CD4-positive, alpha-beta T cell treated with Interleukin-1 beta for 1 hour (primary cell): ENCODE measurements around the gene AAR2.

Experiments
- DNase-seq, 2 donors: peaks; one replicate each; pipeline ENCODE4 v3.0.0-alpha.2; 2020 to 2022

The AAR2 gene

DNA sequence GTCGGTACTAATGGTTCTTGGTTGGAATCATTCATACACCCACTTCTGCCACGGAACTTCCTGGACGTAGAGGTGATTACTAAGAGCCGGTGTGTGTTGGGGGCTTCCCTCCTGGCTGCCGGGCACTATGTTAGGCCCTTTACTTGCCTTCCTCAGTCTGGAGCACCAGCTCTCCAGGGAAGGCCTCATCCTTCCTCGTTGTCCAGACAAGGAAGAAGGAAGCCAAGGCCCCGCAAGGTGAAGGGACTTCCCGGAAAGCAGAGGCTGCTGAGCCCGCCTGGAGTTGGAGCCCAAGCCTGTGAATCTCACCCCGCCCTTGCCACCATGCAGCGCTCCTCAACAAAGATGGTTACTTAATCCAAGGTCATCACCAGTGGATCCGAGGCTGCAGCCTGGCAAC lies 26.2 kb downstream of the AAR2 start:
- DNase-seq, result no peak

DNA sequence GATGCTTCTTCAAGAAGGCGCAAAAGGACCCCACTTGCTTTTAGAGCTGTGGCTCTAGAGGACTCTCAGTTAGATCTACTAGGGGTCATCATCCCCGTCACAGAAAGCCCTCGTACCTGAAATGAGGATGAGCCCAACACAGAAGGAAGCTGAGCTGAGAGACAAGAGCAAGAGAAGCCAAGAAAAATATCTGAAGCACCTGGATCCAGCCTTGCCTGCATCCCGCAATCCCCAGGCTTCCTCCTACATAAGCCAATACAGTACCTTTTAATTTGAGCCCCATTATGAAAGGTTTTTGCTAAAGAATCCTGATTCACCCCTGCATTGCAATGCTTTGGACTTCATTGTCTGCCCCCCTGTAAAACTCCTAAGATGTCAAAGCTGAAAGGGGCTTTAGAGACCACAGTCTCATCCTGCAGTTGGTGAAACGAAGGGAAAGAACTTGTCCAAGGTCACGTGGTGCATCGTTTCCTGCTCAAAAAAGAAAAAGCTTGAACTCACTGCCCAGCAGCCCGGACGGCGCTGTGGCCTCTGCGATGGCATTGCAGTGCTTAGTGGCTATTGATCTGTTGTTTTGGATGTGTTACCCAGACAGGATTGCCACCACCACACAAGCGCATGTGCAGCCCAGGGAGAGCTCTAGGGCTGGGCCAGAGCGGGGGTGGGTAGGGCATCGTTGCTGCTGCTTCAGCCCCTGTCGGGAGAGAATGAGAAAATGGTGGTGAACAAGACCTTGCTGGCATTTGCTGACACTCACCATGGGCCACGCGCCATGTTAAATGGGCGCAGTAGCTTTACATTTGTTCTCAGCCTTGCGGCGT lies 28.4 kb downstream of the AAR2 start:
- DNase-seq, result no peak

DNA sequence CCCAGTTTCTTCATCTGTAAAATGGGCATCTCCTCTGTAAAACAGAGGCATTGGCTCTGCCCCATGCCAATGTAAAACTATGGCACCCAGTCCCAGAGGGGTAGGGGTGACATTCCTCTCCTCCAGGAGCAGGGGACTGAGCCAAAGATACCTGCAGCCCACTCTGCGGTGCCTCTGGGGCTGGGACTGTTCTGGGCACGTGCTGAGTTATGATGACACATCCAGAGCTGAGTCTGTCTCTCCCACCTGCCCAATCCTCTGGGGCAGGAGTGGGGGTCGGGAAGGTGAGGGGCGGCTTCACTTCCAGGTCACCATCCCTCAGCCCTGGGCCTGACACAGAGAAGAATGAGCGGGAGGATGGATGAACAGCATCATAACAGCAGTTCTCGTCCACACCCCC lies 29.9 kb downstream of the AAR2 start:
- DNase-seq, result no peak

DNA sequence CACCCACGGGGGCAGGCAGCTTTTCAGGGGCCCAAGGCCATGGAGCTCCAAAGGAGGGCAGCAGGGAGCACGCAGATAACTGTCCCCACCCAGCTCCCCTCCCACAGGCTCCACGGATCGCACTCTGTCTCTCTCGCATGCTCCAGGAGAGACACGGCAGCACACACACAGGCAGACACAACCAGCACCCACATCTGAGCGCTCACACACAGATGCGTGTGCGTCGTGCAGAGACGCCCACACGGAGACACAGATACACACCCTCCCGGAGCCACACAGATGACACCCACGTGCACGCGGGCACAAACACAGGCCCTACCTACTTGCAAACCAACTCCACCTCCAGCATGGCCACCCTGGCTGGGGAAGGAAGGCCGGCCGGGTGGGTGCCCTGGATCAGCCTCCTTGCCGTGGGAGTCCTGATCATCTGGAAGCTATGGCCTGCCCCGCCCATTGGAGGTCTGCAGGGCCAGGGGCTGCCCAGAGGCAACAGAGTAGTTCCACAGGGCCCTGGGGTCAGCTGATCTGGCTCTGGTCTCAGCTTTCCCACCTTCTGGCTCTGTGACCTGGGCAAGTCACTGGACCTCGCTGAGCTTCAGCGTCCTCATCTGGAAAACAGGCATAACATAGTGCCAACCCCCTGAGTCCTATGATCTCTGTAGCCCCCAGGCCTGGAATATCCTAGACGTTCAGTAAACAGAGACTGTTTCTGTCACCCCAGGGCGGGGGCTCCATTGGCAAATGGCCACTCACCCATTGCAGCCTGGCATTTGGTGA lies 31.5 kb downstream of the AAR2 start:
- DNase-seq, result no peak

DNA sequence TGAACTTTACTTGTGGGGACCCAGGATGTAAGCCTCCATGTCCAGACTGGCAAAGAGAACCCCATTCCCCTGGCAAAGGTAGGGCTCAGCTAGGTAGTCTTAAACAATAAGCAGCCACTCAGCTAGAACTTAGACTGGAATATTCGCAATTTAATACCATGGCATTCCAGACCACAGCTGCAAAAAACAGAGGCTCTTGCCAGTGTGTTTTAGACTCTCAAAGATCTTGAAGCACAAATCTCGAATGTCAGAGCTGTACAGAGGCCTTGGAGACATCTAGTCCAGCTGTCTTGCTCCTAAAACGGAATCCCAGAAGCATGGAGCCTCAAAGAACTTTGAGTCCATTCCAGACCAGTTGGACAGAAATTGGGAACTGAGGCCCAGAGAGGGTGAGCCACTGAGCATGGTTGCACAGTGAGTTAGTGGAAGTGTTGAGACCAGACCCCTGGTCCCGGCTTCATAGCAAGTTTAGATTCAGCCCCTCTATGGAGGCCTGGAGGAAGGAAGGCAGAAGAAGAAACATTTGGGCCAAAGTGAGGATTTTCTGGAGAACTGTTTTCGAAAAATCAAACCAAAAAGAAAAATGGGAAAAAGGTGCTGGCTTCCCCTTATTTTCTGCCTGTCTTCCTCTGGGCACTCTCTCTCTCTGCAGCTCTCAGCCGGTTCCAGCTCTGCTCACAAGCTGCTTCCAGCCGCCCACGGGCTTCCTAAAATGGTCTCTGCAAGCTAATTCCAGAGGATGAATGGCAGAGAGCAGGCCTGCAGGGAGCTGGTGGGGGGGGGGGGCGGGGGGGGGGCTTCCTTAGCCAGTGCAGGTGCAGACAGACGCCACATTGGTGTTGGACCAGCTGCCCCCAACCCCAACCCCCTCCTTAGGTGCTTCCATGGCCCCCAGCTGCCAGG lies 32.4 kb downstream of the AAR2 start:
- no peak for DNase-seq

DNA sequence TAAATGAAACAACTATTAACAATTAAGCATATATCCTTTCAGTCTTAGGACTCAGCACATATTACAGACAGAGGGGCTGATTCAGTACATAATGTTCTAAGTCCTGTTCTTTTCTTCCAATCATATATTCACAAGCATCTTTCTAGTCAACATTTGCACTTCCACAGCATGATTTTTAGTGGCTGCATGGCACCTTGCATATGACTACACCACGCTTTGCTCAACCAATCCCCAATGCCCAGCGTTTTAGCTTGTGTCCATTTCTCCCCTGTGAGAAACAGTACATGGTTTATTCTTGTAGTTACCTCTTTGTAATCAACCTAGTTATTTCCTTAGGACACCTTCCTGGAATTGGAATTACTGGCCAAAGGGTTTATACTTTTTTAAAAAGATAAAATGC lies 33.2 kb downstream of the AAR2 start:
- no peak for DNase-seq

DNA sequence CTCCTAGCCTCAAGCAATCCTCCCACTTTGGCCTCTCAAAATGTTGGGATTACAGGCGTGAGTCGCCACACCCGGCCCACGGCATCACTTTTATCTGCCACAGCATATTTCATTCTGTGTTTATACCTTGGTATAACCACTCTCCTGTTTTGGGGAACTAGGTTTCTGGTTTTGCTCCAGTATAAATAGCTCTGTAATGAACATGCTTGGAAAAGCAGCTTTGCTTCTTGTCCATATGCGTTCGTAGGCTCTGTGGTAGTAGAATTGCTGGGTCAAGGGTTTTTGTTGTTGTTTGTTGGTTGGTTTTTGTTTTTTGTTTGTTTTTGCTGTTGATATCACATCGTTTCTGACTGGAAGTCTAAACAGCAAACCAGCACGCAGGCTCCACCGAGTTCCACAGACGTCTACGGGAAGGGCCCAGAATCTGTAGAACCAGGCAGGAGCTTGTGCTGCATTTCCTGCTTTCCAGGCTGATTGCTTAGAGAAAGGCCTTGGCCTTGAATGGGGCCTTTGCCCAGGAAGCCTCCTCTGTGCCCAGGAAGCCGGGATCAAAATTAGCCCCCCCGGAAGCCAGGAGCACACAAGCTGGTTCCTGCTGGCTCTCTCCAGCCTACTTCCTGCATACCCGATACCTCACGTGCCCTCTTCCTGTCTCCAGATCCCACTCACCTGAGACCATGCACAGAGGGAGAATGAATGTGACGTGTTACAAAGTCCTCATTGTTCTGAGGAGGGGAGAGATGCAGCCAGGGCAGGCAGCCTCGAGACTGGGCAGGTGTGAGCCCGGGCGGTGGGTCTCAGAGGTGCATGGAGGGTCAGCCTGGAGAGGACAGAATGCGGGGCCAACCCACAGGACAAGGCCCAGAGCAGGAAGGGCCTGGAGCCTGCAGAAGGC lies 34.7 kb downstream of the AAR2 start:
- no peak for DNase-seq

DNA sequence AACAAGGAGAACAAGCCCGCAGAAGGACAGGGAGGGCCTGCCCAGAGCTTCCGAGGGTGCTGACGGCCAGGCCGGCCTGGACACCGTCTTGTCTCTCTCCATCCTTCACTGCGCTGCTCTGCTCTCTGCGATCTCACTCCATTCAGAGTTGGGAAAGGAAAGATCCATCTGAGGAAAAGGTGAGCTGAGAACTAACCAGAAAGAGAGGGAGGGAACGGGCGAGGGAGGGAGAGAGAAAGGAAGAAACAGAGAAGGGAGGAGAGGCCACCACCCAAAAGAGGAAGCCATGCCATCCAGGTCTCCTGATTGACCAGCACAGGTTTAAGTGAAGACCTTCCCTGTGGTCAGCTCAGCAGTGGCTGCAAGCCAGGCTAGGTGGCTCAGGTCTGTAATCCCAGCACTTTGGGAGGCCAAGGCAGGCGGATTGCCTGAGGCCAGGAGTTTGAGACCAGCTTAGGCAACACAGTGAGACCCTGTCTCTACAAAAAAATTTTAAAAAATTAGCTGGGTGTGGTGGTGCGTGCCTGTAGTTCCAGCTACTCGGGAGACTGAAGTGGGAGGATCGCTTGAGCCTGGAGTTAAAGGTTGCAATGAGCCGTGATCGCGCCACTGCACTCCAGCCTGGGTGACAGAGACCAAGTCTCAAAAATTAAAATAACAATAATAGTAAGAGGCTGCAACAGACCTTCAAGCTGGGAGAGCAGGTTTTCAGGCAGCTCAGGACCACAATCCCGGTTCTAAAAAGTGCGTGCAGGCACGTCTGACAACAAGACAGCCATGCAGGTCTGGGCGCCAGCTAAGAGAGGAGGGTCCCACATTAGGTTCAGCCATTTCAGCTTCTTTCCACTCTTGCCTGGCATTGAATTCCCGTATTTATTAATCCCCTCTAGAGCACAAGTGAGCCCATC lies 35.6 kb downstream of the AAR2 start:
- no peak for DNase-seq

DNA sequence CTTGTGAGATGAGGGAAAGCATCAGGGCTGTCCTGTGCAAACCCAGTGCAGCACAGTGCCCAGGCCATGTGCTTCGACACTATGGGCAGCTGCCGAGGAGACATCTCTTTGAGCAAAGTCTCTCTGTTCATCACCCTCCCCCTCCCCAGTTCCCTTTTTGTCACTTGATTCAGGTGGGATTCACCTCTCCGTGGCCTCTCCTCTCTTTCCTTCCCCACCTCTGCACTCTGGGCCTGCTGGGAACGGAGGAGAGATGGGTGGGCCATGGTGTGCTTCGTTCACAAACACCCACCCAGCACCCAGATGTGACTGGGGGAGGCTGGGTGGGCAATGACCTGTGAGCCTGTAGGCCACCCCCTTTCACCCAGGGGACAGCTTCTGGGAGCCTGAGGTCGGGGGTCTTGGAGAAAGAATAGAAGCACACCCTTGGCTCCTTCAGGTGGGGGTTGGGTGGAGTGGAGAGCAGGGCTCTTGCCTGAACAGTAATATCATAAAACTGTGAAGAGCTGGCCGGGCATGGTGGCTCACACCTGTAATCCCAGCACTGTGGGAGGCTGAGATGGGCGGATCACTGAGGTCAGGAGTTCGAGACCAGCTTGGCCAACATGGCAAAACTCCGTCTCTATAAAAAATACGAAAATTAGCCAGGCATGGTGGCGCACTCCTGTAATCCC lies 36.4 kb downstream of the AAR2 start:
- DNase-seq, result no peak

DNA sequence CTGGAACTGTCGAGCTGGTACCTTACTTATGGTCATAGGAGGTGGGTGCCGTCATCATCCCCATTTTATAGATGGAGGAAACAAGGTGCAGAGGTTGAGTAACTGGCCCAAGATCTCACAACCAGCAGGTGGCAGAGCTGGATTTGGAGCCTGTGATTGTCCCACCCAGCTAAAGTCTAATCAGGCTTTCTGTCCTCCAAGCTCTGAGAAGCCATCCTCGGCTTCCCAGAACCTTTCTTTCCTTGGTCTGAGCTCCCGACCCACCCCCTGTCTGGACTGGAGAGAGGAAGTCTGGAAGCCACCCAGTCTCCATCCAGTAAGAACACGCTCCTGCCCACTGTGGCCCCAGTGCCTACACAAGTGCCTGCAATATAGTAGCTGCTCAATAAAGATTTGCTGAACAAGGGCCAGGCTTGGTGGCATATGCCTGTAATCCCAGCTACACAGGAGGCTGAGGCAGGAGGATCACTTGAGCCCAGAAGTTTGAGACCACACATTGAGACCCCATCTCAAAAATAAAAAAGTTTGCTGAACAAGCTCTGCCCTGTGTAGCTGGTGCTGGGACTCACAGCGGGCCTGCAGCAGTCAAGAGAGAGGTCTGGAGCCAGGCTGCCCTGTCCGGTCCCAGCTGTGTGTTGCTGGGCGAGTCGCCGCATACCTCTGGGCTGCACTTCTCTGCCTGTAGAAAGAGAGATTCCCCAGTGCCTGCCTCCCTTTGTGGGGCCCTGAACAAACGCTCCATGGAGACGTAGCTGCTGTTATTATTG lies 37.3 kb downstream of the AAR2 start:
- peak in 1 of 2 donors; percentile 5 for DNase-seq

DNA sequence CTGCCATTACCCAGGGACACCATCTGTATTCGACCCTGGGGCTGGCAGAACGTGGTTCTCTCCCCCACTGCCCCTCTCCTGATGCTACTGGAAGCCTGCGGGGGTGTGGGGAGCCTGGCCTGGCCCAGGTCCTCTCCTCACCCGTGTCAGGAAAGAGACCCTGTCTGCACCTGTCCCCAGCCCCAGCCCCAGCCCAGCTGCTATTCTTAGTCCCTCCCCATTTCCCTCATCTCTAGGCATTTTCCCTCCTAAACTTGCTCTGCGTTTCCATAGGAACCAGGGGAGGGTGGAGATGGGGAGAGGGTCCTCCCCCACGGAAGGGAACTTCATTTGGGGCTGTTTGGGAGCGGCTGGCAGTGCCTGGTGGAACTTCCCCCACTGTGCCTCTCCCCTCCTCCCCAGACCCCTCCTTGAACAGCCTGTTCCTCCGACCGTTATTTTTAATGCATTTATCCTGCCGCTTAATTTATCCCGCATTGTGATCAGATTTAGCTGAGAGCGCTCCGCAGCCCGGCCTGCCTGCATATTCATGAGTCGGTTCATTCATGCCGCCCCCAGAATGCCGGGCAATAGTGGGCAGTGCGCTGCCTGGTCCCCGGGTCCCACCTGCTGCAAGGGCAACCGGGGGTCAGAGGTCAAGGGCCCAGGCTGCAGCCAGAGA lies 38.0 kb downstream of the AAR2 start:
- DNase-seq, result no peak

DNA sequence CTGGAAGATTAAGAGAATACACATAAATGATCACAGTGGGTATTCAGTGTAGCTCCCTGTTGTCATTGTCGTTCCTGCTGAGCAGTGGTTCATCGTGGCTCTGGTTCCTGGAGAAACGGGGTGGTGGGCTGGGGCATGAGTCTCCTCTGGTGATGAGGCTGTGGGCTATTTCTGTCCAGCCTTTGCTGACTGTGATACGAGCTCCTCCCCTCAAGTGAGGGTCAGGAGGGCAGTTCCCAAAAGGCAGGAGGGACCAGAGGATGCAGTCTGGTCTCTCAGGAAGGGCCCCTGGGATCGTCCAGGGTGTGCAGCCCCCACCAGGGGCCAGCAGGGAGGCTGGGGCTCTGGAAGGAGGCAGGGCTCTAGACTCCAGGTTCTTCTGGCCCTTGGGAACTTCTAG lies 38.7 kb downstream of the AAR2 start:
- no peak for DNase-seq

DNA sequence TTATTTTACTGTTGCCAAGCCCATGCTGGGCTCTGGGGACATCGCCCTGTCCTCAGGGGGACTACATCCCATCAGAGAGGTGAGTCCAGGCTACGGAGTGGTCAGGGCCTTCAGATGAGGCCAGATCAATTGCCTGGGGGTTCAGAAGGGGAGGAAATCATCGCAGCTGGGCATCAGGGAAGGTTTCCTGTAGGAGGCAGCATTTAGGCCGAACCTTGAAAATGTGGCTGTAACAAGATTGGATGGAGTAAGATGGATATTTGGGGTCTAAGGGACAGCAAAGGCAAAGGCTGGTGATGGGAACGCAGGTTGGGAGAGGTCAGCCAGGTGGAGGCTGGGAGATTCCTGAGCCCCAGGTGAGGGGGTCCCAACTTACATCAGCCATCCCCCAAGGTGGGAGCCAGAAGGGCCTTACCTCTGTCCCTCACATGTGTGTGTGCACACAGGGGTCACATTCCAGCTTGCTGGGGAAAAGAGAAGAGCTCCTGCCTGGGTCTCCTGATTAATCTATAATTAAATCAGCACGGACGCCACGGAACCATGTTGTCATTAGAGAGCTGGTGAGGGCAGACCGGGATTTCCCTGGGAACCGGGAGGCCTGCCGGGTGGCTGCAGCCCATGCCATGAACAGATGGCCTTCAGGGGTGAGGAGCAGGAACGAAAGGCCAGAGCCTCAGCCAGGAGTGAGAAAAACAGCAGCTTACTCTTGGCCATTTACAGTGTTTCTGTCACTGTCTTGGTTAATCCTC lies 39.3 kb downstream of the AAR2 start:
- no peak for DNase-seq

DNA sequence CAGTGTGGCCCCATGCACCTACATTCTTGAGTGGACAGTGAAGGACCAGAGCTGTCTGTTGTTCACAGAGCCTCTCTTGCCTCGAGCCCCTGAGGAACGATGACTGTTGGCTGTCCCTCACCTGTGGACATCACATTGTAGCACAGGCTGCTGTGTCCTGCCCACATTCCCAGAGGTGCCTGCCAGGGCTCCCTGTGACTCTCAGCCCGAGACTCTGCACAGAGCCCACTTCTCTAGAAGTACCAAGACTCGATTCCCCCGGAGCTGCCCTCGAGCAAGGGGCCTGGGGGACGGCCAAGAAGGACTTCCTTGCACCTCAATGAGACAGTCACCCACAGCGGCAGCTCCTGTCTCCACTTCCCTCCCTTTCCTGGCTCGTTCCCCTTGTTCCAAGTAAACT lies 41.3 kb downstream of the AAR2 start:
- no peak for DNase-seq

DNA sequence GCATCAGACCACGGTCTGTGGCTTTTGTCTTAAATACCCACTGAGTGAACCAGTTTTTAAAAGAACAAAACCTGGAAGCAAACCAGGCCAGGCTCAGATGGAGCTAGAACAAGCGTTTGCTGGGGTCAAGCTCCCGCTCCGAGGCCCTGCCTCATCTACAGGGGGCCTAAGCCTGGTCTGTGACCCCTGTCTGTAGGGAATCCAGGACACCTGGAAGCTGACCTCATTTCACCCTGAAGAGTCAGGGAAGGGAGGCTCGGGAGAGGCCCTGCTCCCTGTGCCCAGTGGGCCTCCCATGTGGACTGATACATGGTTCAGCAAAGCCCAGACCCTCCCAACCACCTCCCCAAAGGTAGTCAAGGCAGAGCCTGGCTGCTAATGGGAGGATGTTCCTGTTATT lies 43.1 kb downstream of the AAR2 start:
- DNase-seq, result no peak

DNA sequence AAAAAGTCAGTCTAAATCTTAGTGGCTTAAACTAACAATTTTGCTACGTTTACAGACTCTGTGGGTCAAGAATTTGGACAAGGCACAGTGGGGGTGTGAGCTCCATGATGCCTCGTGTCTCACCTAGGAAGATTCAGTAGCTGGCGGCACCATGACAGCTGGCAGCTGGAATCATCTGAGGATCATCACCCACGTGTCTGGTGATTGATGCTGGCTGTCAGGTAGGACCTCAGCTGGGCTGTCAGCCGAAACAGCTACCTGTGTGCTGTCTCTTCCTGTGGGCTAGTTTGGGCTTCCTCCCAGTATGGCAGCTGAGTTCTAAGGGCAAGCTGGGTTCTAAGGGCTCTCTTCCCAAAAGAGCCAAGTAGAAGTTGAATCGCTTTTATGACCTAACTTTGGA lies 43.5 kb downstream of the AAR2 start:
- DNase-seq, result no peak

DNA sequence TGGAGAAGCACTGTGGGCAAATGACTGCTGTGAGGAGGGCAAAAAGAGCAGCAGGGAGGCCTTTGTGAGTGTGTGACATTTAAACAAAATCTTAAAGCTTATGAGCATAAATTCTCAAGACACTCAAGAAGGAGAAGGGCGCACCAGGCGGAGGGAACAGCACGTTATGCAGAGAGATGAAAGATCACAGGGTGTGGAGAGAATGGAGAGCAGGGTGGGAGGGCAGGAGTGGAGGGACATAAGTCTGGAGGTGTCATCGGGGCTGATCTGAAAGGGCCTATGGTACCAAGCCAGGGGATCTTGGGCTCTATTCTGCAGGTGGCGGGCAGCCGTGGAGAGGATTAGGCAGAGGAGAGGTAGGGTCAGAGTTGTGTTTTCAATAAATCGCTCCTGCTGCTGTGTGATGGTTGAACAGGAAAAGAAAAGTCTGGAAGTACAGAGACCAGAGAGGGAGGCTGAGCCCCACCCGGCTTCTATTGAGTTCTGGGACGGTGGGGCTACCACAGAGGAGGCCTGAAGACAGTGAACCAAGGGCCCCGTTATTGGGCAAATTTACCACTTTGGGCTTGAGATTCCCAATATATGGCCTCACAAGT lies 45.6 kb downstream of the AAR2 start:
- no peak for DNase-seq

DNA sequence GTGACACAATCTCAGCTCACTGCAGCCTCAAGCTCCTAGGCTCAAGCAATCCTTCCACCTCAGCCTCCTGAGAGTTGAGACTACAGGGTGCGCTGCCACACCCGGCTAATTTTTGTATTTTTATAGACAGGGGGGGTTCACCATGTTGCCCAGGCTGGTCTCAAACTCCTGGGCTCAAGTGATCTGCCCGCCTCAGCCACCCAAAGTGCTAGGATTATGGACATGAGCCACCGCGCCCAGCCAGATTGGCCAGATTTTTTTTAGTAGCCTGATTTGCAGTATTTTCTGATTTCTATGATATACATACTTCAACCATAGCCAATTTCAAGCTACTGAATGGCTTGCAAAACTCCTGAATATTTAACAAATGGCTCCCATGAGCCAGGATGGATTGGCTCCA lies 48.5 kb downstream of the AAR2 start:
- DNase-seq, result no peak
